Stimulated activated CD4-positive, alpha-beta T cell treated with anti-CD3 and anti-CD28 coated beads, TNF-alpha, amount 100 ng/mL, for 48 hours (primary cell): Measurements from ENCODE around the gene DIAPH2.

Source experiments
- DNase-seq, 3 donors: peaks; one replicate each; pipeline ENCODE4 v3.0.0-alpha.2; 2020; ENCODE audit warnings: low read depth in 3 of 3

Gene DIAPH2

GRCh38 chrX:97167333-97167732 is 482.7 kb downstream of the DIAPH2 start:
- no peak for DNase-seq

- DNase-seq, result no peak
These were observed 484.0 kb downstream of the DIAPH2 start for GRCh38 chrX:97168646-97169045.

GRCh38 chrX:97175147-97175546 is 490.5 kb downstream of the DIAPH2 start:
- DNase-seq, result no peak

- no peak for DNase-seq
These were observed 505.0 kb downstream of the DIAPH2 start for GRCh38 chrX:97189668-97190067.

GRCh38 chrX:97199501-97199900 is 514.9 kb downstream of the DIAPH2 start:
- DNase-seq, result no peak

- DNase-seq, result no peak
These were observed 515.8 kb downstream of the DIAPH2 start for GRCh38 chrX:97200454-97200853.

GRCh38 chrX:97210501-97210900 is 525.9 kb downstream of the DIAPH2 start:
- no peak for DNase-seq

GRCh38 chrX:97211070-97211469 is 526.4 kb downstream of the DIAPH2 start:
- DNase-seq, result no peak

GRCh38 chrX:97215186-97215585 is 530.5 kb downstream of the DIAPH2 start:
- DNase-seq, result no peak

- no peak for DNase-seq
These were observed 539.5 kb downstream of the DIAPH2 start for GRCh38 chrX:97224148-97224547.

GRCh38 chrX:97229318-97229717 is 544.7 kb downstream of the DIAPH2 start:
- DNase-seq, result no peak

GRCh38 chrX:97230948-97231347 is 546.3 kb downstream of the DIAPH2 start:
- no peak for DNase-seq

- no peak for DNase-seq
These were observed 549.9 kb downstream of the DIAPH2 start for GRCh38 chrX:97234471-97235081.

GRCh38 chrX:97238632-97239031 is 554.0 kb downstream of the DIAPH2 start:
- no peak for DNase-seq

- DNase-seq, result no peak
These were observed 567.5 kb downstream of the DIAPH2 start for GRCh38 chrX:97252111-97252510.

GRCh38 chrX:97260679-97261078 is 576.0 kb downstream of the DIAPH2 start:
- DNase-seq, result no peak

- DNase-seq, result no peak
These were observed 581.9 kb downstream of the DIAPH2 start for GRCh38 chrX:97266406-97267121.

GRCh38 chrX:97267396-97268181 is 582.9 kb downstream of the DIAPH2 start:
- DNase-seq, result no peak

GRCh38 chrX:97268182-97268680 is 583.6 kb downstream of the DIAPH2 start:
- DNase-seq, result no peak

GRCh38 chrX:97284531-97284930 is 599.9 kb downstream of the DIAPH2 start:
- DNase-seq, result no peak

GRCh38 chrX:97290199-97290598 is 605.6 kb downstream of the DIAPH2 start:
- DNase-seq, result no peak

- DNase-seq, result no peak
These were observed 609.4 kb downstream of the DIAPH2 start for GRCh38 chrX:97294041-97294440.

- DNase-seq, result no peak
These were observed 611.3 kb downstream of the DIAPH2 start for GRCh38 chrX:97295954-97296353.
